PFSK-1 (cell line): ENCODE measurements around the gene ARHGEF18.
A peak's percentile ranks its signal among the peaks of the same experiment; 100 is the strongest.

Experiments used
- POLR2AphosphoS5 ChIP-seq: IDR thresholded peaks from 2 replicates; pipeline ENCODE4 v1.6.1; 2012; ENCODE audit warnings: low read depth, mild to moderate bottlenecking, control low read depth, low read length, moderate library complexity
- REST ChIP-seq, 2 experiments: IDR thresholded peaks; 2 replicates each; pipeline versions ENCODE4 v1.6.1 to v1.8.0; 2011 to 2012; ENCODE audit warnings: low read depth in 2 of 2, low read length in 2 of 2, control low read depth in 1 of 2, inconsistent platforms in 1 of 2, mild to moderate bottlenecking in 1 of 2, moderate library complexity in 1 of 2; ENCODE audit not compliant: insufficient read depth in 1 of 2
- SIN3A ChIP-seq: IDR thresholded peaks from 2 replicates; pipeline ENCODE4 v1.6.1; 2012; ENCODE audit warnings: mild to moderate bottlenecking, low read length, moderate library complexity, borderline replicate concordance; ENCODE audit not compliant: insufficient read depth
- TAF1 ChIP-seq: IDR thresholded peaks from 2 replicates; pipeline ENCODE4 v1.6.1; 2012; ENCODE audit warnings: low read length, control low read depth, borderline replicate concordance; ENCODE audit not compliant: insufficient read depth

DNA sequence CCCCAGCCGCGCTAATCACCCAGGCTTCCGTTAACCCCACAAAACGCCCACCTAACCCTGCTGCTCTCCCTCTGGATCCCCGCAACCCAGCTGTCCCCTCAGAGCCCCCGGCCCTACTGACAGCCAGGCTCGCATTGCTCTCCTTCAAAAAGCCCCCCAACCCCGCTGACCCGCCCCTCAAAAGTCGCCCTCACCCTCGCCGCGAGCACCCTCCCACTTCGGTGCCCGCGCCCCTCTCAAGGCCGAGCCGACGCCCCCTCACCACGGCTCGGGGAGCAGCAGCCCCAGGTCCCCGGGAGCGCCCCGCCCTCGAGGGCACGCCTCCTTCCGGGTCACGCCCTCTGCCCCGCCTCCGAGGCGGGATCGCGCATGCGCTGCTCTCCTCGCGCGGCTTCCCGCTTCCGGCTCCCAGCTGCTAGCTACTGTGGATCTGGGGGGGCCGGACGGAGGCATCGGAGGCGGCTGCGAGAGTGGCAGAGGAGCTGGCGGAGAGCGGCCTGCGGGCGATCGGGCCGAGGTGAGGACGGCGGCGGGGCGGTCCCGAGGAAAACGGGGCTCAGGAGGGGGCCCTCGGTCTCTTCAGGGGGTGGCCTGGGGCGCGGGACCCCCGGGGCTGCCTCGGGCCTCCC lies 46.1 kb downstream of the ARHGEF18 start:
- peak; percentile 84 for TF ChIP-seq TAF1
- TF ChIP-seq SIN3A = peak; percentile 89; the same call in 1 of the 2 replicates
- no peak for TF ChIP-seq REST (IDR thresholded peaks at IDR 0.05; ENCODE audit: insufficient read depth in 1 of 2, low read depth in 2 of 2, low read length in 2 of 2)
- TF ChIP-seq POLR2AphosphoS5 = peak; percentile 92
